WERI-Rb-1 (cell line): ENCODE data around the gene MAD1L1.

Experiments
- DNase-seq: peaks from one replicate; pipeline ENCODE4 v3.0.0-alpha.2; 2020
- H3K27ac ChIP-seq: fragments of 250-450 bp; sonication (Bioruptor Pico); 2 replicates; pipeline ENCODE4 v1.5.1; 2020; ENCODE audit warnings: mild to moderate bottlenecking, moderate library complexity
- H3K27me3 ChIP-seq: fragments of 250-450 bp; sonication (Bioruptor Pico); 2 replicates; pipeline ENCODE4 v1.5.1; 2021; ENCODE audit warnings: mild to moderate bottlenecking, low read depth, moderate library complexity; ENCODE audit not compliant: insufficient read depth, severe bottlenecking
- H3K36me3 ChIP-seq: fragments of 250-450 bp; sonication (Bioruptor Pico); 2 replicates; pipeline ENCODE4 v1.5.1; 2020; ENCODE audit warnings: mild to moderate bottlenecking, moderate library complexity
- H3K4me3 ChIP-seq: 2 replicates; pipeline ENCODE4 v1.5.1; 2011; ENCODE audit warnings: low read depth, mild to moderate bottlenecking, control low read depth, low read length
- H3K9me3 ChIP-seq: fragments of 250-450 bp; sonication (Bioruptor Pico); 2 replicates; pipeline ENCODE4 v1.5.1; 2021; ENCODE audit warnings: mild to moderate bottlenecking, moderate library complexity; ENCODE audit not compliant: severe bottlenecking
- CTCF ChIP-seq: IDR thresholded peaks from 2 replicates; pipeline ENCODE4 v1.5.1; 2011; ENCODE audit warnings: low read depth, mild to moderate bottlenecking, control low read depth, inconsistent platforms, low read length

Gene MAD1L1

GRCh38 chr7:1952169-1952760, 280.5 kb downstream of the MAD1L1 start:
- Histone ChIP-seq H3K4me3 (no peak overlapping the region), H3K27me3 (no peaks in the 10 kb centered on the region), H3K36me3 (peaks cover 5% of the 10 kb centered on the region), H3K27ac (no peak overlapping the region), H3K9me3 (no peaks in the 10 kb centered on the region)
- no peak for TF ChIP-seq CTCF
- no peak for DNase-seq

DNA sequence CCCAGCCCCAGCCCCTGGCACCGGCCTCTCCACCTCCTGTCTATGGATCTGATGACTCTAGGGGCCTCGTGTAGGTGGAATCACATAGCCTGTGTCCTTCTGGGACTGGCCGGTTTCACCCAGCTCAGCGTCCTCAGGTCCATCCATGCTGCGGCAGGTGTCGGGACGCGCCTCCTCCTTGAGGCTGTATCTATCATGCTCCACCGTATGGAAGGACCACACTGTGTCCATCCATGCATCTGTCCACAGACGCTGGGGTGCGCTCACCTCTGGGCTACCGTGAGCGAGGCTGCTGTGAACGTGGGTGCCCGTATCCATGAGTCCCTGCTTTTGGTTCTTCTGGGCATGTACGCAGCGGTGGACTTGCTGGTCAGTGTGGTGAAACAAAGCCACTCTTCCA, 281.1 kb downstream of the MAD1L1 start:
- no peaks in the 10 kb centered on the region for H3K27me3 ChIP-seq
- DNase-seq = no peak
- H3K9me3 ChIP-seq = no peaks in the 10 kb centered on the region
- H3K27ac ChIP-seq = peak overlapping the region; percentile 41; the same call in 1 of the 2 replicates
- H3K36me3 ChIP-seq = peaks cover 3% of the 10 kb centered on the region
- no peak for TF ChIP-seq CTCF
- no peak overlapping the region for H3K4me3 ChIP-seq

DNA sequence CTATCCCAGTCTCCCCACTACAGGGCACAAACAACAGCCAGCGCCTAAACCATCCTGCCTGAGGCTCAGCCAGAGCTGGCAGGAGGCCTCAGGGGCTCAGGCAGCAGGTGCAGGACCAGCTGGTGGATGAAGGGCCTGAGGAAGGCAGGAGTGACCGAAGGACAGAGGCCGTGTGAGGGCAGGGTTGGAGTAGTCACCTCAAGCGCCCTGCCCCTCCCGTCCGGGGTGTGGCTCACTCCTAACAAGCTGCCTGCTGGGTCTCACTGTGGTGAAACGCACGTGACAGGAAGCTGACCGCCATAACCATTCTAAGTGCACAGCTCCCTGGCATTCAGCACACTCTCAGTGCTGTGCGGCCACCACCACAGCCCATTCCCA, 281.6 kb downstream of the MAD1L1 start:
- TF ChIP-seq CTCF = no peak
- Histone ChIP-seq H3K4me3 (no peak overlapping the region), H3K27ac (peak overlapping the region; percentile 79), H3K27me3 (no peaks in the 10 kb centered on the region), H3K9me3 (no peaks in the 10 kb centered on the region), H3K36me3 (peaks cover 3% of the 10 kb centered on the region)
- DNase-seq = peak; percentile 96

- no peak for DNase-seq
- Histone ChIP-seq H3K9me3 (no peaks in the 10 kb centered on the region), H3K4me3 (no peak overlapping the region; the same call in 1 of the 2 replicates), H3K27ac (peak overlapping the region; percentile 79), H3K36me3 (peaks cover 3% of the 10 kb centered on the region), H3K27me3 (no peaks in the 10 kb centered on the region)
- no peak for TF ChIP-seq CTCF
These were observed 282.1 kb downstream of the MAD1L1 start for GRCh38 chr7:1950452-1951158.

DNA sequence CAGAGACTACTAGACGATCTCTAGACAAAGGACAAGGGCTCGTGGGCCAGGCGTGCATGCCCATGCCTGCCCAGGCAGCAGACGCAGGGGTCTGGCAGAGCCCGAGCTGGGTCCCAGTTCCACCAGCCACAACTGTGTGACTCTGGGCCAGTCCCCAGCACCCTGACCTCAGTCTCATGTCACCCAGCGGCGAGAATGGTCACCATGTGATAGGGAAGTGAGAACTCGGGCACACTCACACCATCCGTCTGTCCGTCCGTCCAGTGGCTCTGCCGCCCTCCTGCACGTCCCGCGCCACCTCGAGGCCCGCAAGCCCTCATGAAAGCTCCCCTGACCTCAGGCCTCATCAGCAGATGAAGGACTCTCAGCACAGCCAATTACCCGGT, 282.7 kb downstream of the MAD1L1 start:
- peak overlapping the region; percentile 79 for H3K27ac ChIP-seq
- TF ChIP-seq CTCF = no peak
- DNase-seq = peak; percentile 41
- H3K27me3 ChIP-seq = no peaks in the 10 kb centered on the region
- H3K4me3 ChIP-seq = no peak overlapping the region
- peaks cover 3% of the 10 kb centered on the region for H3K36me3 ChIP-seq
- H3K9me3 ChIP-seq = no peaks in the 10 kb centered on the region
